ENCODE measurements around the gene MICAL3.

MICAL3 gene

GRCh38 chr22:17898375-17898774, 126.0 kb downstream of the MICAL3 start:
- Histone ChIP-seq H3K4me3 (ENCODE audit: low read length) (no peak overlapping the region), H3F3A (ENCODE audit: insufficient read depth, low read length) (no peaks in the 10 kb centered on the region), H4K20me1 (ENCODE audit: insufficient read depth, low read length) (no peaks in the 10 kb centered on the region), H3K9me2 (replicated peaks; ENCODE audit: insufficient read depth, low read length) (no peaks in the 10 kb centered on the region), H3K27ac (ENCODE audit: low read length) (no peak overlapping the region), H2AFZ (ENCODE audit: low read length) (no peak overlapping the region), H3K27me3 (replicated peaks; ENCODE audit: insufficient read depth, low read length) (no peaks in the 10 kb centered on the region), H3K79me2 (ENCODE audit: low read length) (no peaks in the 10 kb centered on the region), H3K4me2 (ENCODE audit: low read depth, low read length) (no peak overlapping the region), H3K36me3 (replicated peaks; ENCODE audit: insufficient read depth, low read length) (no peaks in the 10 kb centered on the region), H3K9ac (ENCODE audit: low read length) (no peak overlapping the region), H3K9me3 (replicated peaks; ENCODE audit: insufficient read depth, low read length) (no peaks in the 10 kb centered on the region), H3K4me1 (ENCODE audit: low read length) (no peaks in the 10 kb centered on the region)
- DNase-seq, result no peak
- TF ChIP-seq EZH2 (optimal IDR thresholded peaks at IDR 0.05; ENCODE audit: low read depth, low read length), result no peak
- no peak for TF ChIP-seq CTCF (IDR thresholded peaks at IDR 0.05; ENCODE audit: low read length)
- TF ChIP-seq EZH2phosphoT487 (IDR thresholded peaks at IDR 0.05; ENCODE audit: low read length), result no peak

GRCh38 chr22:17897858-17898257, 126.5 kb downstream of the MICAL3 start:
- Histone ChIP-seq H3K9me3 (replicated peaks; ENCODE audit: insufficient read depth, low read length) (no peaks in the 10 kb centered on the region), H3K4me1 (ENCODE audit: low read length) (no peaks in the 10 kb centered on the region), H3K27me3 (replicated peaks; ENCODE audit: insufficient read depth, low read length) (no peaks in the 10 kb centered on the region), H3K9me2 (replicated peaks; ENCODE audit: insufficient read depth, low read length) (no peaks in the 10 kb centered on the region), H3K9ac (ENCODE audit: low read length) (no peak overlapping the region), H3K4me3 (ENCODE audit: low read length) (no peak overlapping the region), H3K36me3 (replicated peaks; ENCODE audit: insufficient read depth, low read length) (no peaks in the 10 kb centered on the region), H3K79me2 (ENCODE audit: low read length) (no peaks in the 10 kb centered on the region), H4K20me1 (ENCODE audit: insufficient read depth, low read length) (no peaks in the 10 kb centered on the region), H3K27ac (ENCODE audit: low read length) (no peak overlapping the region), H3K4me2 (ENCODE audit: low read depth, low read length) (no peak overlapping the region), H2AFZ (ENCODE audit: low read length) (no peak overlapping the region), H3F3A (ENCODE audit: insufficient read depth, low read length) (no peaks in the 10 kb centered on the region)
- TF ChIP-seq EZH2 (optimal IDR thresholded peaks at IDR 0.05; ENCODE audit: low read depth, low read length) (no peak), EZH2phosphoT487 (IDR thresholded peaks at IDR 0.05; ENCODE audit: low read length) (no peak), CTCF (IDR thresholded peaks at IDR 0.05; ENCODE audit: low read length) (no peak)
- no peak for DNase-seq

GRCh38 chr22:17897426-17897825, 126.9 kb downstream of the MICAL3 start:
- H3F3A ChIP-seq (ENCODE audit: insufficient read depth, low read length), result no peaks in the 10 kb centered on the region
- no peaks in the 10 kb centered on the region for H3K4me1 ChIP-seq (ENCODE audit: low read length)
- H3K4me2 ChIP-seq (ENCODE audit: low read depth, low read length), result no peak overlapping the region
- H3K27ac ChIP-seq (ENCODE audit: low read length), result no peak overlapping the region
- no peak for DNase-seq
- no peak overlapping the region for H3K9ac ChIP-seq (ENCODE audit: low read length)
- TF ChIP-seq CTCF (IDR thresholded peaks at IDR 0.05; ENCODE audit: low read length) (no peak), EZH2phosphoT487 (IDR thresholded peaks at IDR 0.05; ENCODE audit: low read length) (no peak), EZH2 (optimal IDR thresholded peaks at IDR 0.05; ENCODE audit: low read depth, low read length) (no peak)
- H3K36me3 ChIP-seq (replicated peaks; ENCODE audit: insufficient read depth, low read length), result no peaks in the 10 kb centered on the region
- no peaks in the 10 kb centered on the region for H3K9me2 ChIP-seq (replicated peaks; ENCODE audit: insufficient read depth, low read length)
- H2AFZ ChIP-seq (ENCODE audit: low read length), result no peak overlapping the region
- no peaks in the 10 kb centered on the region for H3K9me3 ChIP-seq (replicated peaks; ENCODE audit: insufficient read depth, low read length)
- no peaks in the 10 kb centered on the region for H4K20me1 ChIP-seq (ENCODE audit: insufficient read depth, low read length)
- no peaks in the 10 kb centered on the region for H3K27me3 ChIP-seq (replicated peaks; ENCODE audit: insufficient read depth, low read length)
- H3K79me2 ChIP-seq (ENCODE audit: low read length), result no peaks in the 10 kb centered on the region
- no peak overlapping the region for H3K4me3 ChIP-seq (ENCODE audit: low read length)

Data from MM.1S (cell line).